GM12891 (cell line): ENCODE results near the gene TCP1.

Source experiments
- POLR2A ChIP-seq: IDR thresholded peaks from 2 replicates; pipeline ENCODE4 v1.6.1; 2011; ENCODE audit warnings: low read depth, low read length, control low read depth
- POLR2AphosphoS5 ChIP-seq: IDR thresholded peaks from 2 replicates; pipeline ENCODE4 v1.6.1; 2011; ENCODE audit warnings: low read depth, low read length, control low read depth
- TAF1 ChIP-seq: IDR thresholded peaks from 2 replicates; pipeline ENCODE4 v1.6.1; 2011; ENCODE audit warnings: low read depth, low read length, control low read depth

DNA sequence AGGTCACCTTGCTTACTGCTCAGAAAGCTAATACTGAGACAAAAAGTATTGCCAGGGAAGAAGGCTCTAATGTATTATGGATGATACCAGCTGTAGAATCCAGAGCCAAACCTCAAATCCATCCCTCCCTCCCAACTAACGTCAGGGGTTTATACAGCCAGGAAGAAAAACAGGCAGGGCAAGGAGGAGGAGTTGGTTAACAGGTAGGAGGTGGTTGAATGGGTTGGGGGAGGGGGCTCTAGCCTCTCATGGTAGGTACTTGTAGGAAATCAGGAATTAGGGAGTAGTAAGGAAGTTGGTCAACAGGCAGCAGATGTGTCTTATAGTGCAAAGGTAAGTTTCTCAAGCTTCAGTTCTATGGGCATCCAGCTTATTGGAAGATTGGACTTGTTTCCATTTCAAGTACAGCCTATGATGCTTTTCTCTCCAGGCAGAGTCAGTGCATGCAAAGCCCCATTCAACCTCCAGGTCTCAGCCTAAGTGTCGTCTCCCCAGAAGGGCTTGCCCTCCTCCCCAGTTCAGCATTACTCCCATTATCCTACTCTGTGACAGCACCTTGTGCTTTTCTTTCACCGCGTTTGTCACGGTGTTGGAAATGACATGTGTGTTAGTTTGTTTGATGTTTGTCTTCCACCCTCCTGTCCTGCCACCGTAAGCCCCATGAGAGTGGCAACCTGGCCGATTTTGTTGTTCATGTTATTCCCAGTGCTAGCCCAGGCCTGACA is 48.8 kb upstream of the TCP1 start:
- TF ChIP-seq POLR2AphosphoS5 (no peak), TAF1 (no peak), POLR2A (no peak)
